NCI-H1092 (cell line): ENCODE results near the gene DGKE.

Experiments used
- DNase-seq: peaks from one replicate; lab custom pipeline; 2025; lab: John Stamatoyannopoulos, UW

Gene DGKE

DNA sequence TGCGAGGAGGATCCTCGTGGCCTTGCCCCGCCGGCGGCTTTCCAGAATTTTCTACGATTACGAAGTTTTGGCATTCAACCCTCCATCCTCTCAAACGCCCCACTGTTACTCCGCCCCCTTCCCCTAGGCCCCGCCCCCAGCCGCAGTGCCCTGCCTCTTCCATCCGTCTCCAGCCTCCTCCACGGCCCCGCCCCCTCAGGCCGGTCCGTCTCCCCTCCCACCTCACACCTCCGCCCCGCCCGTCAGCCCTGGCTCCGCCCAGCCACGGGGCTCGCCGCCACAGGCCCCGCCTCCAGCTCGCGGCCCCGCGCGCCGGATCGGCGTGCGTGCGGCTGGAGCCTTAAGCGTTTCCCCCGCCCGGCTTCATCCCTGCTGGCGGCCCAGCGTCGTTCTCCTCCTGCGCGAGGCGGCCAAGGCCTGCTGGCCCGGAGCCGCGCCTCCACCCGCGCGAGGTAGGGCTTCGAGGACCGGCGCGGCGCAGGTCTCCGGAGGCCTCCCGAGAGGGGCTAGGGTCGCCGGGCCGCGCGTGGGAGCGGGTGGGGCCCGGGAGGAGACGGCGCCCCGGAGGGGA is at the start of gene DGKE, which contains the start of gene C17orf67:
TSS of gene DGKE (plus strand) at position 343 of the 571 bp plus-strand sequence. CDS start 645 bp downstream, outside the sequence.
TSS of gene C17orf67 (minus strand) at position 112 of the 571 bp plus-strand sequence. CDS start 18,110 bp downstream, outside the sequence.
- DNase-seq: peak; percentile 95

DNA sequence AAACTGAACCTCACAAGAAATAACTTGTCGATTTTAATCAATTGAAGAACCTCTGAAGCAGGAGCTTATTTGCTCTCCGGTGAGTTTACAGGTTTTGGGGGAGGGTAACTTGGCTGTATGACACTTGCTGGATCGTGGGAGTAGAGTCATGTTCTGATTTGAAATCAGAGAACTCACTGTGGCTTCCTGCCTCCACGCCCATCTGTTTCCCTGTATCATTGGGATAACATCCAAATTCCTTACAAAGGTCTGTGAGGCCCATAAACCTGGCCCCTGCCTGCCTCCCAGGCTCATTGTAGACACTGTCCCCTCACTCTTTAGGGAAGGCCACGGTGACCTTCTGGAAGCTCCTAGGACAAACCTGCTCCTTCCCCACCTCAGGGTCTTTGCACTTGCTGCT is 48.5 kb upstream of the DGKE start:
- no peak for DNase-seq

DNA sequence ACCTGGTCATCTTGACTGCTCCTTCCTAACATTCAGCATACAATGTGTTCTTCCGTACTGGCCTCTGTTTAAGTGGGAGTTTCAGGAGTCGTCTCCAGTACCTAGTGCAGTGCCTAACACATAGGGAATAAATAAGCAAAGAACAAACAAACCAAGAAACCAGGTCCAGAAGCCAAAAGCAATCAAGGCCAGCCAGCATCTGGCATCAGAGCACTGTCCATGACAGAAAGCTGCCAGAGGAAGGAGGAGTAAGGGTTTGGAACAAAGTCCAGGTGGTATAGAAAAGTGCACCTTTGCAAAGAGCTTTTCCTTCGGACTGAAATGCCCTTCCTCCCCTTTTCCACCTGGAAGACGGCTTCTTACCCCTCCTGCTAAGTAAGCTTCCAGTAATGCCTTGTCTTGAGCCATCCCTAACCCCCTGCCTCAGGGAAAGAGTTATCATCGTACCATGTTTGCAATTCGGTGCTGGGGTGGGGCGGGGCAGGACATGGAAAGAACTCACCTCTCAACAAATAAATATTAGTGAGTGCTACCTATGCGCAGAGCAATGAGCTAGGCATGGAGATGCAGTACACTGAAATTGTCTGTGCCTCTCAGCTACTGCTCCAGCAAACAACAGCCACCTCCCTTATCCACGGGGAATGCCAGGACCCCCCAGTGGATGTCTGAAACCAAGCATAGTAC is 47.8 kb upstream of the DGKE start:
- DNase-seq: no peak

DNA sequence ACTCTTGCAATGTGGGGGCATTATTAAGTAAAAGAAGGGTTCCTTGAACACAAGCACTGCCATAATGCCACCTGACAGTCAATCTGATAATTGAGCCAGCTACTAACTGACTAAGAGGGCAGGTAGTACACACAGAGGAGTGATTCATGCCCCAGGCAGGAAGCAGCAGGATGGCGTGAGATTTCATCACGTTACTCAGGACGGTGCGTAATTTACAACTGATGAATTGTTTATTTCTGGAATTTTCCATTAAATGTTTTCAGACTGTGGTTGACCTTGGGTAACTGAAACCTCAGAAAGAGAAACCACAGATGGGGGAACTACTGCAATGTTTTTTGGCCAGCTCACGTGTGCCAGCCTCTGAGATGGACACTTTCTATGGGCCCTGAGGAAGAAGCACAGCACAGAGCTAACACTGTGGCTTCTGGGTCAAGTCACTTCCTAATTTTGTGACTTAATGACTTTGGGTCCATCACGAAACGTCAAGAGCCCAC is 46.9 kb upstream of the DGKE start:
- DNase-seq: no peak

DNA sequence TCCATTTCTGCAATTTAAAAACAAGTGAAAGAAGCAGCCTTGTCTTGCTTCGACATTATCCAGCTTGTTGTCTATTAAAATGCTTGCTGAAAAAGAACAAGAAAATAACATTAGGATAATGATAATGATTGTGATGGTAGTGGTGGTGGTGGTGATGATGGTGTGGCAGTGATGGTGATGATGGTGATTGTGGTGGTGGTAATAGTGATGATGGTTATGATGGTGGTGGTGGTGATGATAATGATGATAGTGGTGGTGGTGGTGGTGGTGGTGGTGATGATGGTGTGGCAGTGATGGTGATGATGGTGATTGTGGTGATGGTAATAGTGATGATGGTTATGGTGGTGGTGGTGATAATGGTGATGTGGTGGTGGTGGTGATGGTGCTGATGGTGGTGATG is 41.7 kb upstream of the DGKE start:
- DNase-seq: no peak

DNA sequence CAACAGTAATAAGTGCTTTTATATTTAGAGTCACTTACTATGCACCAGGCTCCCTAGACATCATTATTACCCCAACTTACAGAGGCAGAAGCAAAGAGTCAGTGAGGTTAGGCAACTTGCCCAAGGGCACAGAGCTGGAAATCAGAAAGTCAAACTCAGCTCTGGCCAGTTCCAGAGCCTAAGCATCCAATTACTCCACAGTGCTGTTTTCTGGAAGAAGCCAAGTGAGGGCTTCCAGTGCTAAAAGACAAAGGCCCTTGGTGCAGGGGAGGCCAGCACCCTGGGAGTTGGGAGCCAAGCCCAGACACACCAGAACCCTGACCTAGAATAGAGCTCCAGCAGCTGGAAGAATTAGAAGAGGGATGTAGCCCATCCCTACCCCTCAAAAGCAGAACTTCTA is 40.4 kb upstream of the DGKE start:
- no peak for DNase-seq

DNA sequence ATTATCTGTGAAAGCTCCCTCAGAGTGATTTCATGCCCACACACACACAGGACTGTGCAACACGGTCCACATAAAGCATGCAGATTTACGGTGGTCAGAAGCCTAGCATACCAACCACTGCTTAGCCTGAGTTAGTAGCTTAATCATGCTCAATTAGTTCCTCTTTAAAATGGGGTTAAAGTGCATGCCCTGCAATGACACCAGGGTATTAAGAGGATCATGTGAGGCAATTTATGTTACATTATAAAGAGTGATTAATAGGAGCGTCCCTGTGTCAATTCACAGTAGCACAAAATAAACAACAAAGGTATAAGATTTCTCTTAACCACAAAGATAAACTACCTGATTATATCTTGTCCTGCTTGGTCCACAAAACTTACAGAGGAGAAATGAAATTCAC is 40.0 kb upstream of the DGKE start:
- no peak for DNase-seq

DNA sequence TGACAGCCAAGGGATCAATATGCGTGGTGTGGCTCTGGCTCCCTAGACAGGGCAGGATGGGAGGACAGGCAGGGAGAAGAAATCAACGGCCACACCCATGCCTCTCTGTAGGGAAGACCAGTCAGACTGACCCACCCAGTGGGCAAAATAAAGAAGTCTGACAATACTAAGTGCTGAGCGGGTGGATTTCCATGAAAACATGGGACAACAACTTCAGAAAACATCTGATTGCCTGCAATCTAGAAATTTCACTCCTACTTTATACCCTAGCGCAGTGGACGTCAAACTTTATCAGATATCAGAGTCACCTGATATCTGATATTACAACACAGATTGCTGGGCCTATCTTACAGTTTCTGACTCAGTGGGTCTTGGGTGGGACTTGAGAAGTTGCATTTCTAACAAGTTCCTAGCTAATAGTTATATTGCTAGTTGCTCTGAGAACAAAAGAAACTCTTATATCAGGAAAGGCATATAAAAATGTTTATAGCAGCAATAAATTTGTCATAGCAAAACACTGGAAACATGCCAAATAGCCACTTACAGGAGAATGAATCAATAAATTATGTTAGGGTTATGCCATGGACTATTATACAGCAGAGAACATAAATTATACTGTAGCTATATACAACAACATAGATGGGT is 38.6 kb upstream of the DGKE start:
- DNase-seq: no peak

DNA sequence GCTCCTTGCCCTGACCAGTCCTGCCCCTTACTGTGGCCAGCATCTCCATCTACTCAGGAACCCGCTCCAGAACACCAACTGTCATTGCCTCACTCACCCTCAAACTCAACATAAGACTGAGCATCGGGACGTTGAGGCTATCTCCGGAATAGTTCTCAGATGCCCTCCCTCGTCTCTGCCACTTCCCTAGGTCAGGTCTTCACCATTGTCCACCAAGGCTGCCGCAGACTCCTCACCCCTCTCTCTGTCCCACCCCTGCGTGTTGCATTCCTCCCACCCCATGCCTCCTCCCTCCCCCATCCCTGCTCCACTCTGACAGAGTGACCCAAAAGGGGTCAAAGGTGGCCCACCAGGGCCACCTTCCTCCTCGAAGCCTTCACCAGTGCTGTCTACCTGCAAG is 37.4 kb upstream of the DGKE start:
- DNase-seq: no peak

DNA sequence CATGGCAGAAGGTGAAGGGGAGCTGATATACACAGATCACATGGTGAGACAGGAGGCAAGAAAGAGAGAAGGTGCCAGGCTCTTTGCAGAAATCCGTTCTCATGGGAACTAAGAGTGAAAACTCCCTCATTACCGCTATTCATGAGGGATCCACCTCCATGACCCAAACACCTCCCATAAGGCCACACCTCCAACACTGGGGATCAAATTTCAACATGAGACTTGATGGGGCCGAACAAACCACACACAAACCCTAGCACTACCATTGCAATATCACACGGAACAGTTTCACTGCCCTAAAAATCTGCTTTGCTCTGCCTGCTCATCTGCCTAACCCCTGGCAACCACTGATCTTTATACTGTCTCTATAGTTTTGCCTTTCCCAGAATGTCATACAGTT is 35.0 kb upstream of the DGKE start:
- DNase-seq: no peak

DNA sequence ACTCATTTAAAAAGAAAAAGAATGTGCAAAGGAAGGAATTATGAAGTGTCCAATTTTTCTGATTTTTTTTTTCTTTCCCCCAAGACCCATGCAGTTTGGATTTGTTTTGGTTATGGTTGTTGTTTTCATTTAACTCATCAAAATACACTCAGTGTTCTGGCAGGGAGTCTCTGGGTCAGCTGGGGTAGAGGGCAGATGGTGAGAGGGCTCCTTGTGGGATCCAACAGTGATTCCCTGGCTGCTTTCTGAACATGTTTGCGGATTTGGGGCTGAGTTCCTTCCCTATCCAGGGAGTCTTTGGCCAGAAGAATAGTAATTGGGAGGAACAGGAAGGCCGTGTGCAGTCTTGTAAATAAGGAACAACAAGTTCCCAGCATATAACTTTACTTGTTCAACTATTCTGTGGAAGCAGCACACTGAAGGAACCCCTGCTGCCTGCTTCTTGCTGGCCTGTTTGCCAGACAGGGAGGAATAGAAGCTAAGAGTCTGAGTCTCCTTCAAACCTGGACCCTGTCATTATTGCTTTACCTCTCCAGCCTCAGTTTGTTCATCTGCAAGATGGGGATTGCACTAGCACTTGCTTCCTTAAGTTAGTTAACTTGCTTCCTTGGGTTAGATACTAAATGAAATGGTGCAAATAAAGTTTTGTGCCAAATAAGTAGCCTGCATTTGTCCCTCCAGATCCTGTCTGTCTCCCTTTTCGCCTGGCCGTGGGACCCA is 32.3 kb upstream of the DGKE start:
- DNase-seq: no peak

DNA sequence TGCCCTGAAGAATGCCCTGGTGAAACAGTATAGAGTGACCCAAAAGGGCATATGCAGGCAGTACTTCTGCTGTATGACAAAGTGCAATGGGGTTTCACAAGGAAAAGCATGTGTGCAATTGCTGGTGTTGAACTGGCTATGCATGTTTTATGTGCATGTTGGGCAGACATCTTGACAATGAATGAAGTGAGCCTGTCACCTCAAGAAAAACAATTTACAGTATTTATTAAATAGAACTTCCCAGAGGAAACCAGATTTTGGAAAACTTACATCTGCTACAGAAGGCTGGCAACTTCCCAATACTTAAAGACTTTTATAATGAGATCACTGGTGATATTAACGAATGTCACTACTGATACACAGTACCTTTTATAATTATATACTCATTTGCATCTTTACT is 30.9 kb upstream of the DGKE start:
- no peak for DNase-seq

DNA sequence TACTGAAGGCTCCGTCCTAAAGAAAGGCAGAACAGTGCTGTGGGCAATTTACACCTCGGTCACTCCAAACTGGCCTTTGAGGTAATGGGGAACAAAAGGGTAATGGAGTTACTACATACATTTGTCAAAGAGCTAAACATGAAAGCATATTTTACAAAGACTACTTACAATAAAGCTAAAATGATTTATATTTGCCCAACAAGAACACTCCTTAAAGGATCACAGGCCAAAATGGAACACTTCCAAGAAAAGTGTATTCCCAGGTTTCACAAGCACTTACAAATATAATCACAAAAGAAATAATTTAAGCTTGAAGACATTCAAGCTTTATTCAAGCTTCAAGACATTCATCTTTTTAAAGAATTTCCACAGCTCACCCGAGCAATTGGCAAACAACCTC is 29.5 kb upstream of the DGKE start:
- no peak for DNase-seq

DNA sequence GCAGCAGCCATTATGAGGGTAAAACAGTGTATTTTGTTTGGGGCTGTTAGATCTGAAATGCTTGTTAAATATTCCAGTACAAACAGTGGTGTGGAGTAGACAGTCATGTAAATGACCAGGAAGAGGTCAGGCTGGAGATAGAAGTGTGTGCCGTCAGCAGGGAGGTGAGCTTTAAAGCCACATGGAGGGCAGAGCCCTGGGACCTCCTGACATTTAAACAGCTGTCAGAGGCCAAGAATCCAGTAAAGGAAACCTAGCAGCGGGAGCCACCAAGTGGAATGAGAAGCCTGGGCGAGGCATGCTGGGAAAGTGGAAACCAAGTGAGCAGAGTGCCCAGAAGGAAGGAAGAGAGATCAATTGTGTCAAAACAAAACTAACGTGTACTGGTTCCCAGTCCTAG is 27.0 kb upstream of the DGKE start:
- DNase-seq: no peak

DNA sequence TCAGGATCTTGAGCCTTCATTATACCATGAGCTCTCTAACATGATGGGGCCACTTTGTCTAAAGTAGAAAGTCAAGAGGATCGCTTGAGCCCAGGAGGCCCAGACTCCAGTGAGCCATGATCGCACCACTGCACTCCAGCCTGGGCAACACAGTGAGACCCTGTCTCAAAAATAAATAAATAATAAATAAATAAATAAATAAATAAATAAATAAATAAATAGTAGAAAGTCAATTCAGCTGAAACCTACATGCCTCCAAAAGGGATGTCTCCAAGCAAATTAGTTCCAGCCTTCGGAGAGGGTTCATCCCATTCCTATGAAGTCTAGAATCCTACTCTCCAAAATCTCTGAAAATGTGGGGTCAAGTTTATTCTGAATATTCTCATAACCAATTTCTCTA is 26.2 kb upstream of the DGKE start:
- no peak for DNase-seq

DNA sequence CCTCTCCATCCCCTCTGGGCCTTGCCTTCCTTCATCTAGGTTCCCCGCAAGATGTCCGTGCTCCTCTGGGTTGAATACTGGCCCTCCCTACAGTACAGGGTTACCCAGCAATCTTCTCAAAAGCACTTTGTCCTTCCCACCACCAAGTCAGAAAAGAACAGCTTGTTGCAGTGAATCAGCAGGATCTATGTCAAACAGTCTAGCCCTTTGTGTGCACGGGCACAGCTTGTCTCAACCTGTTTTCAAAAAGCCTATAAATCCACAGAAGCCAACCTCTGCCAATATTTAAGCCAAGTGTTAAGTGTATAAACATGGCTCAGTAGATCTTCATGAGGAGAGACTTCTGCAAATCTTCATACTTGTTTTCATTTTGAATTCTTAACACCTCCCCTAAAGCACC is 25.4 kb upstream of the DGKE start:
- no peak for DNase-seq

DNA sequence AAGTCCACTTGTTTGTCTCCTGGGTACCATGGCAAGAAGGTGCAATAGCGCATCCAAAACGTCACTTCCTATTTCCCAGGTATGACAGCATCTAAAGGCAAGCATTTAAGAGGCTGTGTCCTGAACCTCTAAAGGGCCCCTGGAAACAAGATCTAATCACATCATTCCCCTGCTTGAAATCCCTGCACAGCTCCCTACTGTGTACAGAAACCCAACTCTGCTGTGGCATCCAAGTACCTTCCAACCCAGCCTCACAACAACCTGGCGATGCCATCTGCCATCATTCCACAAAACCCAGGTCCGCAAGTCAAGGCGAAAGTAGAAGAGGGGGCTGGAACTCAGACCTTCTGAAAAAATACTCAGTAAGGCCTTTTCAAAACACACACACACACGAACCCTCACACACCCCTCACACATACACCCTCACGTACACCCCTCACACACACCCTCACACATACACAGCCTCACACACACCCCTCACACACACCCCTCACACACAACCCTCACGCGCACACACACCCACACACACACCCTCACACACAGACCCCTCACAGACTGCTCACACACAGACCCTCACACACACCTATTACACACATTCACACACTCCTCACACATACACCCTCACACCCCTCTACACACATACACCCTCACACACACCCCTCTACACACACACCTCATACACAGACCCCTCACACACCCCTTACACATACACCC is 24.7 kb upstream of the DGKE start:
- DNase-seq: no peak

DNA sequence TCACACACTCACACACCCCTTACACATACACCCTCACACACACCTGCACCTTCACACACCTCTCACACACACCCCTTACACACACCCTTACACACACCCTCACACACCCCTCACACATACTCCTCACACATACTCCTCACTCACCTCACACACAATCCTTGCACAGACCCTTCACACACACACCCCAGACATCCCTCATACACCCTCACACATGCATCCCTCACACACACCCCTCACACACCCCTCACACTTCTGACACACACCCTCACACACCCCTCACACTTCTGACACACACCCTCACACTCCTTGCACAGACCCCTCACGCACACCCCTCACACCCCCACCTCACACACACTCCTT is 24.2 kb upstream of the DGKE start:
- no peak for DNase-seq

DNA sequence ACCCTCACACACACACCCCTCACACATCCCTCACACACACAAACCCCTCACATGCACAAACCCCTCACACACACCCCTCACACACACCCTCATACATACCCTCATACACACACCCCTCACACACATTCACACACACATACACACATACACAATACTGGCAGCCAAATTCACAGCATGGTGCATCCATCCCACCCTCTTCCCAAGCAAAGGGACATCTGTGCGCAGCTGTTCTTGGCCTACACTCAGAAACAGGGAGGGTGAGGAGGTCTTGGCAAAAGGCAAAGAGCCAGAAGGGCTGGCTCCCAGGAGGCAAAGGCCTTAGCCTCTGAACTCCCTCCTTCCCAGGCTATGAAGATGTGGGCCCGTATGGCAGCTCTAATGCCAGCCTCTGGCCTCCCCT is 23.6 kb upstream of the DGKE start:
- DNase-seq: no peak

DNA sequence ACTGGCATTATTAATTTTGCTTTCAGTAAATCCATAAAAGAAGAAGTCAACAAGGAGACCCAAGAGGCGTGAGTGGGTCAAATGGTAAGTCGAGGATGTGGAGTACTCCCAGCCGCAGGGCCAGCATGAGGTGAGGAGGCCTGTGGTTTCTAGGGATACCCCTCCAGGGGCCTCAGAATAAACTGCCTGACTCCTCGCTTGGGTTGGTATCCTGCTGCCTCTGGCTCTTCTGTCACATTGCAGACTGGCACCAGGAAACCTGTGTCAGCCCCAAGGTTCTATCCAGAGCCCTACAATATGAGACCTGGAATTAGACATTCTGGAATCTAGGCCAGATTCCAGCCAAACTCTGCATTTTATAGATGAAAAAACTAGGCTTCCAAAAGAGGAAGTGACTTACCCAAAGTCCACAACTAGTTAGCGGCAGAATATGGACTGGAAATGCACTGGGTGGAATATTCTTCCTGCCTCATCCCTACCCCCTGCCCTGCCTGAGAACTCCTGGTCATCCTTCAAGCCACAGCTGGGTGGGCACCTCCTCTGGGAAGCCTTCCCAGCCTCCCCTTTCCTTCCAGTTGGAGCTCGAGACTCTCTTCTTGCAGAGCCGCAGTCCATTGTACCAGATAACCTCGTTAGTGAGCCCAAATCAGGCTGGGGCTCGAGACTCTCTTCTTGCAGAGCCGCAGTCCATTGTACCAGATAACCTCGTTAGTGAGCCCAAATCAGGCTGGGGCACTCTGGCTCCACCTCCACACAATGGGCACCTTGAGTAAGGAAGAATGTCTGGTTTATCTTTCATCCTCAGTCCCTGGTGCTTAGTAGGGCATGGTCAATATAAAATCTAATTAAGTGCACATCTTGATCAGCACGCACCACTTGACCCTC is 22.8 kb upstream of the DGKE start:
- no peak for DNase-seq

DNA sequence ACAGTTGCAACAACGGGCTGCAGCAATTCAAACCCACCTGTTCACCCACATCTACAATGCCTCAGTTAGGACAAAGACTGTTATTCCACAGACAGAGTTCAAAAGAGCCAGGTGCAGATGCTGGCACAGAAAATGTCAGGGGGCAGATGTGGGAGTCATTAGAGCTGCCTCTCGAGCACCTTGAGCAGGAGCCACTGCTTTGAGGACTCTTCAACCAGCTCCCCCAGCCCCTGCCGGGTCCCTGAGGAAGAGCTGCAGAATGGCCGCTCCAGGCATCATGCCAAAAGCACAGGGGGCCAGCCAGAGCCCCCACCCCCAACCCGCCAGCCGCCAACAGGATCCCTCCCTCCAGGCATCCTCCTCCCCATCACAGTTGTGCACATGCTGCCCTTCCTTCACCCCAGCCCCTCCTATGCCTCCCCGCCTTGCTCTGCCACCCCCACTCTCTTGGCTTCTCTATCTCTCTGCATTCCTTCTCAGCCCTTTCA is 21.0 kb upstream of the DGKE start:
- DNase-seq: peak; percentile 59
